ENCODE data around the gene TPCN2.

Gene TPCN2

DNA sequence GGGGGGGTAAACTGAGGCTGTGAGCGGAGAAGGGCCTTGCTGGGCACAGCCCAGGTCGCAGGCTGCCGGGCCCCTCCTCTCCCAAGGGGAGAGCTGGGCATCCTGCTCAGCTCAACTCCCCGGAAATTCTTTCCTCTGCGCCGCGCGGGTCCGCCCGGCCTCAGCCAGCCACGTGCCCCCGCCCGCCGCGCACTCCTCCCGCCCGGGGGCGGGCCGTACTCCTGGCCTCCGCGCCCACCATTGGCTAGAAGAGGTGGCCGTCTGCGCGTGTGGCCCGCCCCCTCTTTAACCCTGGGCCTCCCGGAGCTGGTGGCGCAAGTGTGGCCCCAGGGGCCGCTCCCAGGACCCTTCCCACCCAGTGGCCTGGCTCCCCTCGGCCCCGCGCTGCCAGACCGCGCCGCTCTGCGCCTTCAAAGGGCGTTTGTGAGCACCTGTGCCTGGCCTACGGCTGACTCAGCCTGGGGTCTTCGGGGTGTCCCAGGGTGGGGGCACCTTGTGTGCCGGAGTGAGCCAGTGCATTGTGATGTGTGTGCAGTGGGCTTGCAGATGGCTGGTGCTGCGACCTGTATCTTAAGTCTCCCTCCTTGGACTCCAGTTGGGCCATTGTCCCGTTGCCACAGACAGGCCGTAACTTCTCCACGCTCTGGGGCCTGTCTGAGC is 37.6 kb upstream of the TPCN2 start:
- DNase-seq = no peak

DNA sequence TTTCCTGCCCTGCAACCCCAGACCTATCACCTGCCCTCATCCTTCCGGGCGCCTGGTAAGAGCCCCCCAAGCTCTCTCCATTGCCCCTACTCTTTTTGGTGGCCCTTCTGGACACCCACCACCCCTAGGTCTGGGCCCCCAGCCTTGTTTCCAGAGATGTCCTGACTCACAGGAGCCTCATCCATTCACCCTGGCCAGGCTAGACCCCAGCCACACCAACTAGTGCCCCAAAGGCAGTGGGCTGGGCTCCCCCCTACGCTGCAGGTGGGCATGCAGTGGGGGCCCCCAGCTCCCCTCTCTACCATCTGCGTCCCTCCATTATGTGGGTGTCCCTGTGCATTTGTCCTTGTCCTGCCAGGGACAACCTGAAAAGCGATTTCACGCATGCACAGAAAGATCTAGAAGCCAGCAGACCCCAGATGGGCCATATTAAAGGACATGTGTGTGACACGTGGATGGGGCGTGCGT is 37.1 kb upstream of the TPCN2 start:
- no peak for DNase-seq

DNA sequence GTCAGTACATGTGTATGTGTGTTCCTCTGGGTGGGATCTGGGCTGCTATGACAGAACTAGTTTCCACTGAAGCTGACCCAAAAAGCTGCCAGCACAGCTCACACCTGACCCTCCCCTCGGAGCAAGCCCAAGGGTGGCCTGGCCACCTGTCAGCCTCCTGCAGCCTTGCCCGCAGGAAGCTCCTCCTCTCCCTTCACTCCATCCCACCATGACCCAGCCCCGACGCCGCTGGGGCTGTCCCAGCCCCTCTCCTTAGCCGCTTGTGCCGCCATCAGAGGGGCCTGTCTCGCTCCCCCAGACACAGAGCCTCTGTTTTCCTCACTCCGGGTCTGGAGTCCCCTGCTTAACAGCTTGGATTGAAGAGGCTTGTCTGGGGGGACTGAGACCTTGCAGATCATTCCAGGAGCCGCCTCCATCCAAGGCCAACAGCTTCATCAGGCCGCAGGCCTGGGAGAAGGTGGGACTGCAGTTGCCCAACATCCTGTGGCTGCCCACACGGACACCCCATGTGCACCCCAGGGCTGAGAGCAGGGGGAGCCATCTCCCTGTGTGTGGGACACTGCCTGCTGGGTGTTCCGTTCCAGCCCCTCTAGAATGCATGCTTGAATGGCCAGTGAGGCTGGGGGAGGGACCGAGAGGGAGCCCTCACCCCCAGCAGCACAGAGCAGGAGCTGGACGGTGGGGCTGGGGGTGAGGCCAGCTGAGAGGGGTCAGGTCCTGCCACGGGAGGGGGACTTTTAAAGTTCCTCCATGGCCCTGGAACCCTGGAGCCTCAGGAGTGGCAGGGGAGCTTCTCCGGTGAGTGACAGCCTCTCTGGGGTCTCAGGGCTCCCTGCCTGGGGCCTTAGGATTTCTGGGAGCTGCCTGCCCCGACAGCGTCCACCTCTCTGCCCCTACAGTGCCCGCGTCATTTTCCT is 36.4 kb upstream of the TPCN2 start:
- no peak for DNase-seq

DNA sequence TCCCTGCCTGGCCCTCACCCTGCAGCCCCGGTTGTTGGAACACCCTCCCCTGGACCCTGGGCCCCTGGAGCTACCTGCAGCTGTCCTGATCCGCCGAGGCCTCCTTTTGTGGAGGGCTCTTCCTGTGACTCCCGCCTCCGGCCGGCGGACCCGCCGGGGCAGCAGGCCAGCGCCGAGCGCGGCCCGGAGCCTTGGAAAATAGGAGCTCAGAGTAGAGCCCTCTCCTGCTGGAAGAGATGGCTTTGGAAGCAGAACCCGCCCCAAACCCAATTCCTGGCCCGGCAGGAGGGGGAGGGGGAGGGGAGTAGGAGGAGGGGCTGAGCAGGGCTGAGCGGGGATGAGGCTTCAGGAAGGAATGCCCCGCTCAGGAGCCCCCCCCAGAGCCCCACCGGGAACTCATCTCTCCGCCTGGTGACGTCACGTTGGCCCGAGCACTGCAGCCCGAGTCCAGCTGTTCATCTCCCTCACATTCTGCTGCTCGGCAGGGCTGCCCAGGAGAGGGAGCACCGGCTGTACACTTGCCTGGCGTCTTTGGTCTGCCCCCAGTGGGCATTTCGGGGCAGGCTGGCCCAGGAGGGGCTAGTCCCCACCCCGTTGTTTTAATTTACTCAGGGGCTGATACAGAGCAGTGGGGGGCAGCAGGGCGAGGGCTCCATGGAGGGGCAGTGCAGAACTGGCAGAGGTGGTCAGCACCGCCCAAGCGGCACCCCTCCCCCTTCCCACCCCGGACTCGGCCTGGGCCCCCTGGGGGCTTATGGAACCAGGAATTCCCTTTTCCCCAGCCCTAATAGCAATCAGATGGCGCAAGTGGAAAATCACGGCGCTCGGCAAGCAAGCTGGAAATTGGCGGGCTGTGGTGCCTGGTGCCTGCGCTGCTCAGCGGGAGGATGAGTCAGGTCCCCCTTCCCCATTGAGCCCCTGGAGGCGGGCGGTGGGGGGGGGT is 35.5 kb upstream of the TPCN2 start, which contains the start of gene MRGPRF:
MRGPRF (minus strand) TSS at position 238 of the 943 bp plus-strand sequence. CDS start 3,345 bp downstream, outside the sequence.
- DNase-seq = no peak

DNA sequence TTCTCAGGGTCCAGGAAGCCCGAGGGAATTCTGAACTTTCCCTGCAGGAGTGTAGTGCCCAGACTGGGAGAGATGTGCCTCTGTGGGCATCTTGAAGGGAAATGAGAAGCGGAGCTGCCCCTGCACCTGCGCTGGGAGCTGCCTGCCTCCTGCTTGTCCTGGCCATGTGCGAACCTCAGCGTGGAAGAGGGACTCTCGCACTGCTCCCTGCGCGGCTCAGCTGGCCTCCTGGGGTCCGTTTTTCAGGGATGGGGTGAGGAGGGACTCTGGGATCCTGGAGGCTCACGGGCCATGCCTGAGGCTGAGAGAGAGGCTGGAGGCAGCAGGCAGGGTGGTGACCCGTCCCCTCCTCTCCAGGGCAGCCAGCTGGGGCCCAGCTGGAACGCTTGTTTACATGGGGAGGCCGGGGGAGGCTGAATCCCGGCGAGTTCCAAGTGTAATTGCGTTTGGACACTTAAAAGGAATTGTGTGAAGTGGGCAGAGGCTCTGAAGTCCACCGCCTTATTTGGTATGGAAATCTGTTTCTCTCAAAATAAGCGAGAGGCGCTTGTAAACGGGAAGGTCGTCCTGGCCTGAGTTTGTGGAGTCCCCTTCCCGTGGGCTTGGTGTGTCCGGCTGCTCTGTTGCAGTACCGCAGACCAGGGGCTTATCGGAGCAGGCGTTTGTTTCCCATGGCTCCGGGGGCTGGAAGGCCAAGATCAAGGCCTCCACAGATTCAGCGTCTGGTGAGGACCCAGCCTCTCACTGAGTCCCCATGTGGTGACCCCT is 34.5 kb upstream of the TPCN2 start:
- no peak for DNase-seq

DNA sequence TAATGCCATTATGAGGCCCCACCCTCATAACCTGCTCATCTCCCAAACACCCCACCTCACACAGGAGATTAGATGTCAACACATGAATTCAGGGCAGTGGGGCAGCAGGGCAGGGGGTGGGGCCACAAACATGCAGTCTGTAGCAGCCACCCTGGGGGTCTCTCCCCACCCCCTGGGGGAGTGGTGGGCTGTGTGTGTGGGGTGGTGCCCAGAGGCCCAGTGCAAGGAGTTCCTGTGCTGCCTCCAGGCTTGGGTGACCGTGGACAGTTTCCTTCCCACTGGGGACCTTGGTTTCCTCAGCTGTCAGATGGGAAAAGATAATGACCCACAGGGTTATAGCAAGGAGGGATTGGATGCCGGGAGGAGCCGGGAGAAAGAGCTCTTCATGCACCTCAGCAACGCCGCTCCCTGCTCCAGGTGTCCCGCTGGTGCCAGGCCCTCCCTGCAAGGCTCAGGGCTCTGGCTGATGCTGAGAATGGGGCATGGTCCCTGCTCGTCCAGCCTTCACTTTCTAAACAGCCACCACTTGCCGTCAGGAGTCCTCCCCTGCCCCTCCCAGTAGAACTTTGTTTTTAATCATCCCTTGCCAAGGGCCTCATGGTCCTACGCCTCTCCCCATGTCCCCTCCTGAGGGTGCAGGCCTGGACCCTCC is 33.7 kb upstream of the TPCN2 start:
- DNase-seq = no peak

GRCh38 chr11:69017951-69018350 is 30.8 kb upstream of the TPCN2 start:
- no peak for DNase-seq

GRCh38 chr11:69018924-69019323 is 29.8 kb upstream of the TPCN2 start:
- no peak for DNase-seq

DNA sequence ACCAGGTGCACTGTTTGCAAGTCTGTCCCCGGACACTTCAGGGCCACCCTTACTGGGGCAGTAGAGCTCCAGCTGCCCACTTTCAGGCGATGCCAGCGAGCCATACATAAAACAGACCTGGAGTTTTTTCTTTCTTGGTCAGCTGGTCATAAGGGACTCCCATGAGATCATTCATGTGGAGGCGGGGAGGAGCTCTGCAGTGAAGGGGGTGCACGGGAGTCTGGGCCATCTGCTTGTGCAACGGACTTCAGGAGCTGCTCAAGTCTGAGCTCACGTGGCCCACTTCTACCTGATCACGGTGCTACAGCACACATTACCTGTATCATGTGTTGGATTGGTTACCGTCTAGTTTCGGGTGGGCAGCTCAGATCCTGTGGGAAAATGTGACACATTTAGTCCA is 26.5 kb upstream of the TPCN2 start:
- no peak for DNase-seq

DNA sequence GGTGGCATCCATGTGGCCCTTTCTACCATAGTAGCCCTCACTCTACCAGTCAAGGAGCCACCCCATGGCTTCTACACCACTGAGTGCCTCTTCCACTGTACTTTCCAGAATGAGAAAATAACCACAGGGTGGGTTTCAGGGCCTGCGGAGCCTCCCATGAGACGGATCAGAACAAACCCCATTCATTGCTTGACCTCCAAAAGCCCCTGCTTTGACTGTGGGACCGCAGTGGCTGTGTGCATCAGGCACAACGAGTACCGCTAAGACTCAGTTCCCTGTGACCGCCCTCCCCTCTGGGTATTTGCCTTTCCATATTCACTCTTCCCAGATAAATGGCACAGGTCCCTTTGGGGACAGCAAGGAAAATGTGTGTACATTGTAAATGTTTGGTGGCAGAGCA is 24.2 kb upstream of the TPCN2 start:
- DNase-seq = no peak

- peak; percentile 29 for DNase-seq
Observed at GRCh38 chr11:69027704-69028372, 20.9 kb upstream of the TPCN2 start.

GRCh38 chr11:69030301-69030700 is 18.4 kb upstream of the TPCN2 start:
- DNase-seq = no peak

- DNase-seq = no peak
Observed at GRCh38 chr11:69032833-69033232, 15.9 kb upstream of the TPCN2 start.

DNA sequence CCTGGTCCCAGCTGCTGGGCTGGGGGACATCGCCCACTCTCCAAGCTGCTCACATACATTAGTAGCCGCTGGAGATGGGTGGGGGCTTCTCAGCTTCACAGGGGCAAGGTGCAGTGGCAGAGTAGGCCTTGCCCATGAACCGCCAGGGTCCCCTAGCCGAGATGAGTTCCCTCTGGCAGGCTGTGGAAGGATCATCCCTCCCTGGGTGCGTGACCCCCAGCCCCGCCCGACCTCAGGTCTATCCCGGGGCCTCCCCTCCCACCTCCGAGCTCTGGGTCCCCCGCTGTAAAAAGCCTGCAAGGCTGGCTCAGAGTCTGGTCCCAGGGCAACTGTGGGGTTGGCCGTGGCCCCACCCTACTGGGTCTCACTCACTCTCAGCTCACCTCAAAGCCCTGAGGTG is 15.3 kb upstream of the TPCN2 start:
- no peak for DNase-seq

GRCh38 chr11:69034123-69034867 is 14.4 kb upstream of the TPCN2 start:
- DNase-seq = no peak

DNA sequence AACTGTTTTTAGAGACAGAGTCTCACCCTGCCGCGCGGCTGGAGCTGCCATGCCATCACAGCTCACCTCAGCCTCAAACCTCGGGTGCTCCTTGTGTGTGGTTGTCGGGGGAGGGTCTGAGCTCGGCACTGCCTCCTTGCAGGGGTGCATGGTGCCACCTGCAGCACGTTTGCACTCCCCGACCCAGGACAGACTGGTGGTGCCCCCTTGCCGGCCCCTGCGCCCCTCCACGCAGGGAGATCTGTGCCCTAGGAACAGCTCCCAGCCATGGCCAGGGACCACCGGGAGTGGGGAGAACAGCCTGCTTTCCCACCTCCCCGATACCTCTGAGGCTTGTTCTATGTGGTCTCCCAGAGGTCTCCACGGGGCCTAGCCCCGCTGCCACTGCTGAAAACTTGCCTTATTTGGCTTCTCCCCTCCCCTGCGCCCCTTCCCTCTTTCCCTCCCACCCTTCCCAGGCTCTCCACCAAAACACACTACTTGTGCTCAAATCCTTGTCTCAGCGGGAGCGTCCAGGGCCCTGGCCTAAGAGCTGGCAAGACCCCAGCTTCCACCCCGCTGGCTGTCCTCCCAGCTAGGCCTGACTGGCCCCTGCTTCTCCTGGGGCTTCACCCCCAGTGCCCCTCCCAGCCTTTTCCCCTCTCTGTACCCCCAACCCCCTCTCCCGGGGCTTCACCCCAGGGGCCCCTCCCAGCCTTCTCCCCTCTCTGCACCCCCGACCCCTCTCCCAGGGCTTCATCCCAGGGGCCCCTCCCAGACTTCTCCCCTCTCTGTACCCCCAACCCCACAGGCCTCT is 13.4 kb upstream of the TPCN2 start:
- DNase-seq = no peak

DNA sequence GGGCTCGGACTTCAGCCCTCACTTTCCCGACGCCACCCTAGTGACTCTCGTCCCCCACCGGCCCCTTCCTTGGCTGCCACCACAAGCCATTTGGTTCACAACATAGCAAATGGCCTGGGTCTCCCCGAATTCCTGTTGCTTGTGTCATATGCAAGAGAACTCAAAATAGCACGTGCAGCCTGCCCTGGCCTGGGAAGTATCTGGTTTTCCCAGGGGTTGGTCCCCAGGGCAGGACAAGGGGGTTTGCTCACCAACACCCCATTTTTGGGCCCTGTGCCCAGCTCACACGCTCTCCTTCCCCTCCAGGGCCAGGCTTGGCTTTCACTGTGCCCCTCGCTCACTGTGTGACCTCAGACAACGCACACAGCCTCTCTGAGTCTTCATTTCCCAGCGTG is 12.8 kb upstream of the TPCN2 start:
- no peak for DNase-seq

GRCh38 chr11:69037074-69037473 is 11.7 kb upstream of the TPCN2 start:
- DNase-seq = no peak

DNA sequence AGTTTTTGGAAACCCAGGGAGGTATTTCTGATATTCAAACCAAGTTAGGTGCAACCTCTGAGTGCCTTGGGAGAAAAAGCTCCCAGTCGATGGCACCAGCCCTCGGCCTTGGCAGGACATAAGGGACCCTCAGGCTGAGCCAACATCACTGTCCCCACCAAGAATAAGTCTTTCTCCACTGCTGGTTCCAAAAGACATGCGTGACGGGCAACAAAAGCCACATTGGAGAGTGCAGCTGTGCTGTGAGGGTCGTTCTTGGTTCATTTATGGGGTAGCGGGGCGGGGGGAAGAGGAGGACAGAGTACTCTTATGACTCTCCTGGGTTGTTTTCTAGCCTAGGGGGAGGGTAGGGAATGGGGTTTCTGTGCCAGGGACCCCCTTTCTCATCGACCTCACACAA is 11.2 kb upstream of the TPCN2 start:
- DNase-seq = no peak
